GM12872 (cell line): ENCODE measurements around the gene DGCR8.

Source experiments
- TF ChIP-seq, protein P1 (sequence below): IDR thresholded peaks from 3 replicates; pipeline ENCODE4 v1.5.1; 2011; ENCODE audit warnings: low read depth, mild to moderate bottlenecking, low read length, moderate library complexity; ENCODE audit not compliant: insufficient read depth

Gene DGCR8

GRCh38 chr22:20053407-20054033 is 26.5 kb upstream of the DGCR8 start:
- TF ChIP-seq, protein P1, sequence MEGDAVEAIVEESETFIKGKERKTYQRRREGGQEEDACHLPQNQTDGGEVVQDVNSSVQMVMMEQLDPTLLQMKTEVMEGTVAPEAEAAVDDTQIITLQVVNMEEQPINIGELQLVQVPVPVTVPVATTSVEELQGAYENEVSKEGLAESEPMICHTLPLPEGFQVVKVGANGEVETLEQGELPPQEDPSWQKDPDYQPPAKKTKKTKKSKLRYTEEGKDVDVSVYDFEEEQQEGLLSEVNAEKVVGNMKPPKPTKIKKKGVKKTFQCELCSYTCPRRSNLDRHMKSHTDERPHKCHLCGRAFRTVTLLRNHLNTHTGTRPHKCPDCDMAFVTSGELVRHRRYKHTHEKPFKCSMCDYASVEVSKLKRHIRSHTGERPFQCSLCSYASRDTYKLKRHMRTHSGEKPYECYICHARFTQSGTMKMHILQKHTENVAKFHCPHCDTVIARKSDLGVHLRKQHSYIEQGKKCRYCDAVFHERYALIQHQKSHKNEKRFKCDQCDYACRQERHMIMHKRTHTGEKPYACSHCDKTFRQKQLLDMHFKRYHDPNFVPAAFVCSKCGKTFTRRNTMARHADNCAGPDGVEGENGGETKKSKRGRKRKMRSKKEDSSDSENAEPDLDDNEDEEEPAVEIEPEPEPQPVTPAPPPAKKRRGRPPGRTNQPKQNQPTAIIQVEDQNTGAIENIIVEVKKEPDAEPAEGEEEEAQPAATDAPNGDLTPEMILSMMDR: no peak

DNA sequence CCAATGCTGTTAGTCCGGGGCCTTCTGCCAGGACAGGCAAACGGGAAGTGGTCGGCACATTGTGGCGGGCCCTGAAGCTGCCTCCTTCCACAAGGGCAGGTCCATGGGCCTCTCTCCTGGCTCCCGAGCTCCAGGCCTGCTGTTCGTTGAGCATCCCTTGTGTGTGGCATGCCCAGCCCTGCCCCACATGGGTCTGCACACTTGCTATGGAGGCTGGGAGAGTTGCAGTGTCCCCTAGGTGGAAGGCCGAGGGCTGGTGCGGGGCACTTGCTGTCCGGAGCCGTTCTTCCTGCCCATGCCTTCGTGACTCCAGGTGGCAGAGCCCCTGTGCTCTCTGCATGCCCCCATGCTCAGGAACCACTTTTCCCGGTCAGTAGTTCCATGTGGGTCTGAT is 26.0 kb upstream of the DGCR8 start:
- TF ChIP-seq, protein P1: no peak

- TF ChIP-seq, protein P1: no peak
Measured at GRCh38 chr22:20054485-20054884, 25.6 kb upstream of the DGCR8 start.

DNA sequence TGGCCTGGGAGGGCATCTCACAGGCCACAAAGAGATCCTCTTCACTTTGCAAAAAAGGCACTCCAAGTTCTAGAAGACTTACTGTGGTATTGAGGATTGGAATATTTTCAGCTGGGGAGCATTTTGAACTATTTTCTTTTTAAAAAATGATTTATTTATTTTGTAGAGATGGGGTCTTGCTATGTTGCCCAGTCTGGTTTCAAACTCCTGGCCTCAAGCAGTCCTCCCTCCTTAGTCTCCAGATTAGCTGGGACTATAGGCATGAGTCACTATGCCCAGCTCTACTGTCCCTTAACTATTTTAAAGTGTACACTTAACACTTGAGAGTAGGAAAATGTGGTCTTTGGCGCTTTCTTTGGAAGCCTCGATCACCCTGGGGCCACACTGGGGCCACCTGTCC is 24.9 kb upstream of the DGCR8 start:
- TF ChIP-seq, protein P1: no peak

DNA sequence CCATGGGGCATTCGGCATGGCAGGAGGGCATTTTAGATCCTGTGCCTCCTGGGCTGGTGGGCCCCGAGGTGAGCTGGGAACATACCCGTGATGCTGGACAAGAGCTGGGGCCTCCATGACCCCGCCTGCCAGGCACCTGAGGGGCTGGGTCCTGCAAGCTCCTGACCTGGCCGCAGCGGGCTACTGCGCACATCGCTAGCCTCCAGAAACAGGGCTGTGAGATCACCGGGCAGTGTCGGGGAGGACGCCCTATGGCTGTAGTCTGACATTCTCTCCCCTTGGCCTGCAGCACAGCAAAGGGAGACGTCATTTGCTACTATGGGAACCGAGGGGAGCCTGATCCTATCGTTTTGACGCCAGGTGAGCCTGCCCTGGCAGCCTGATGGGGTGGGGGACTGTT is 24.4 kb upstream of the DGCR8 start:
- TF ChIP-seq, protein P1: no peak

- TF ChIP-seq, protein P1: no peak
Measured at GRCh38 chr22:20056161-20056560, 23.9 kb upstream of the DGCR8 start.

- TF ChIP-seq, protein P1: no peak
Measured at GRCh38 chr22:20056696-20057386, 23.2 kb upstream of the DGCR8 start.
